Amygdala (tissue), 56 donors: Measurements from ENCODE around the gene CACNA1B.

ENCODE experiments used
- DNase-seq, 56 donors: peaks; one replicate each; lab custom pipeline; 2025; lab: John Stamatoyannopoulos, UW

The CACNA1B gene

DNA sequence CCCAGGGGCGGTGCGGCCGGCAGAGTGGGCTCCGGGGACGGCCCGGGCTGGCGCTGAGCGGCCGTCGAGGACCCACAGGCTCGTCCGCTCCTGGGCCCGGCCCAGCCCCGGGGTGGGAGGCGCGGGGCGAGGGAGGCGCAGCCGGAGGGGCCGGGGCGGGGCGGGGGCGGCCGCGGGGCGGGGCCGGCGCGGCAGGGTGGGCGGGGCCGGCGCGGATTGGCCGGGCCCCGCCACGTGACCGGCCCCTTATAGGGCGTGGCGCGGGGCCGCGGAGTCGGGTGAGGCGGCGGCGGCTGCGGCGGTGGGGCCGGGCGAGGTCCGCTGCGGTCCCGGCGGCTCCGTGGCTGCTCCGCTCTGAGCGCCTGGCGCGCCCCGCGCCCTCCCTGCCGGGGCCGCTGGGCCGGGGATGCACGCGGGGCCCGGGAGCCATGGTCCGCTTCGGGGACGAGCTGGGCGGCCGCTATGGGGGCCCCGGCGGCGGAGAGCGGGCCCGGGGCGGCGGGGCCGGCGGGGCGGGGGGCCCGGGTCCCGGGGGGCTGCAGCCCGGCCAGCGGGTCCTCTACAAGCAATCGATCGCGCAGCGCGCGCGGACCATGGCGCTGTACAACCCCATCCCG is at the start of gene CACNA1B:
Gene CACNA1B, plus strand, starts transcription at position 277 of the 617 bp plus-strand sequence. Its CDS starts 152 bp downstream, at position 429.
- peak in 2 of 56 donors; percentile 29 to 37 for DNase-seq

DNA sequence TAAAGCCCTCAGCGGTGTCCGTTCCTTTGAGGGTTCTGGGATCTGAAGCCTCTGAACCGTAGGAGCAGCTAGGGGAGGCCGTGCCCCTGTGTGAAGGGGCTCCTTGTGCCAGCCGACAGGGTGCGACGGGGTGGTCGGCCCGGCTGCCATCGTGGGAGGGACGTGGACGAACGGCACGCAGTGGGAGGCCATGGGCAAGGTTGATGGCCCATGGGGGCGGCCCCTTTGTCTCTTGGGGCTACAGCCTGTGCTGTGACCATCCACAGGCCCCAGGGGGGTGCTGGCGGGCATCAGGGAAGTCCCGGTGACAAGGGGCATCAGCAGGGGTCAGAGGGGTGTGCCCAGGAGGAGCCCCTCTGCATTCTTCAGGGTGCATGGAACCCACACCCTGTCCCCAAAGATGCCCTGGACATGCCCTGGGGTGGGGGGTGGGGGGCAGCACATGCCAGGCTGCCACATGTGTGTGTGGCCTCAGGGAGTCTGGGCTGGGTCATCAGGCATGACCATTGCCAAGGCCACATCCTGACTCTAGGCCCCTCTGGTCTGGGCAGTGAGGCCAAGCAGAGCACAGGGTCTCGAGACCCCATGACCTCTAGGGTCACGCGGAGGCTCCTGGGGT is 49.6 kb upstream of the CACNA1B start:
- no peak for DNase-seq

DNA sequence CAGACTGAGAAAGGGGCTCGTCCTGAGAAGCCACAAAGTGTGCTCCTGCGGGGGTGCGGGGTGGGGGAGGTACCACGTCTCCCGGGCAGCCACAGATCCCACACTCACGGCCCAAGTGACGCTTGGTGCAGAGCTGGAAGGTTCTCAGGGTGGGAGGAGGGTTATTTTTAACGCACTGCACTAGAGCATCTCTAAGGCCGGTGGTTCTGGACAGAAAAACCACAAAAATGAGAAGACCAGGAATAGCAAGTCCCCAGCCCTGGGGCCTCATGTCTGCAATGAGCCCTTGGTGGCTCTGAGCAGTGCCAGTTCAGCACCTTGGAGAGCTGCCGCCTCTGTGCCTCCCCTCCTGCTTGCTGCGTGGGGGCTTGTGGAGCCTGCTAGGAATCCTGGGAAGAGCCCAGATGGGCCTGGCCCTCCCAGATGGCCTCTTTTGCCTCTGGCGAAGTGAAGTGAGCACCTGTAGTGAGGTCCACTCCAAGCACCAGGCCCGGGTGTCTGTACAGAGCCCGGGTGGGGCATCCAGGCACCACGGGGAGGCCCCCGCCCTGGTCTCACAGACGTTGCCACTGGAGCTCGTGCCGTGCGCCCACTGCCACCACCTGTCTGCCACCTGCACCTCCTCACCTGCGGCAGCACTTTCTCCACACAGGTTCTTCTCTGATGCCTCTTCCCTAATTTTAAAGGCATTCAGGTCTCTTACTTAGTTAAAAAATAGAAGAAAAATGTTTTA is 48.9 kb upstream of the CACNA1B start:
- no peak for DNase-seq

DNA sequence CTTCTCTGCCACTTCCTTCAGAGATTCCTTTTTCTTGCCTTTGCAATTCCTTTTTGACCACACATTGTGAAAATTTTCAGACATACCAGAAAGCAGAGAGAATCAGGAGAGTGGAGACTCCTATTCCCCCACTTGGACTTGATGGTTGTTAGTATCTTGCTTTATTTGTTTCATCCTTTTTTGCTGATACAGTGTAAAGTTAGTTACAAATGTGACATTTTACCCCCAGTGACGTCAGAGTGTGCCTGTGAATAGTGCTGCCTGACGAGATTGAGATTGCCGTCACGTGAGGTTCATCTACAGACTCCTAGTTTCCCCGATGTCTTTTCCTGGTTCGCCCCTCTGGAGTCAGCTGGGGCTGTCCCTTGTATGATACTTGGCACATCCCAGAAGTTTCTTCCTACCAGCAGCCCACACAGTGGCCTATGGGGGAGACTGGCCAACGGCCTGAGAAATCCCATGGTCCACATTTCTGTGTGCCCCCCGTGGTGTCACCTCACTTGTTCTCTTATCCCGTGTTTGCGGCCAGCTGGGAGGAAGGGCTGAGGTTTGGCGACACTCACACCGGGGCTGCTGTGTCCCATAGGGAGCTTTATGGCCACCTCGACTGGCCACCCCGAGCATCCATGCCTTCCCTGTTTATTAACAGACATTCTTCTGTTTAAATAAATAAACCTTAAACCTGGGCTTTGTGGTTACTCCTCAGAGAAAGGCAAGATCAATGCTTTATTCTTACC is 48.2 kb upstream of the CACNA1B start:
- no peak for DNase-seq

DNA sequence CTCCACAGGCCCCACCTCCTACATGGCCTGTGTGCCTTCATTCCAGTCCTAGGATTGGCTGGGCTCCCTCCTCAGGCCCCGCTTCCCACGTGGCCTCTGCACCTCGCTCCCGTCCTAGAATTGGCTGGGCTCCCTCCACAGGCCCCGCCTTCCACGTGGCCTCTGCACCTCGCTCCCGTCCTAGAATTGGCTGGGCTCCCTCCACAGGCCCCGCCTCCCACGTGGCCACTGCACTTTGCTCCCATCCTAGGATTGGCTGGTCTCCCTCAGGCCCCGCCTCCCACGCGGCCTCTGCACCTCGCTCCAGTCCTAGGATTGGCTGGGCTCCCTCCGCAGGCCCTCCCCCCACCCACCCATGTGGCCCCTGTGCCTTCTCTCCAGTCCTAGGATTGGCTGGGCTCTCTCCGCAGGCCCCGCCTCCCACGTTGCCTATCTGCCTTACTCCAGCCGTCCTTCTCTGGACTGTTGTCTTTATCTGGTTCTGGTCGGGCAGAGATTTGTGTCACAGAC is 45.3 kb upstream of the CACNA1B start:
- no peak for DNase-seq

DNA sequence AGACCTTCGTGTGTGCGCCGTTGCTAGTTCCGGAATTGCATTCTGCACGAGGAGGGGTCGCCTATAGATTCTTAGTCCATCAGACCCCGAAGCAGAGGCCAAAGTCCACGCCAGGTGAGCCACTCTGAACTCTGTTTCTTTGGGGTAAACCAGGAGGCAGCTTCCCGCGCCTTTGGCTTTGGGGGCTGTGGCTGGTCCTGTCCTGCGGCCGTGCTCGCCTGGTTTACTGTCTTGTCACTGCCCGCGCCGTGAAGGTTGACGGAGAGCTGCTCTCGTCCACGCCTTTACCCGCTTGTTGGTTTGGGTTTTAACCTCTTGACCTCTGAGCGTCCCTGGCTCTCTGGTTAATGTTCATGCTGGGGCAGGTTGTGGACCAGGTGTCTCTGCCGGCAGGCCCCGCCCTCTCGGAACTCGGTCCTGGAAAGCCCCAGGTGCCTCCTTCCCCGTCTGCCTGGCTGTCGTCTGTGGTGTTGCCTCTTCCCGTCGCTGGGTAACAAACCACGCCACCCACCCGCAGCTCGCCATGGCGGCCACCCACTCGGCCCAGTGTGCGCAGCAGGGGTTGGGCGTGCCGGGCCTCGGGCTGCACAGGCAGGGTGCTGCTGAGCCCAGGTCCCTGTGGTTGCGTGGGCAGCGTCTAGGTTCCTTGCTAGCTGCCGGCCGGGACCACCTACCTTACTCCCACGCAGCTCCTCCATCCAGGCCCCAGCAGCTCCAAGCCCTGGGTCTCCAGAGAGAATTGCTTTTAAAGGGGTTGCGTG is 44.6 kb upstream of the CACNA1B start:
- DNase-seq, result peak in 1 of 56 donors; percentile 24

DNA sequence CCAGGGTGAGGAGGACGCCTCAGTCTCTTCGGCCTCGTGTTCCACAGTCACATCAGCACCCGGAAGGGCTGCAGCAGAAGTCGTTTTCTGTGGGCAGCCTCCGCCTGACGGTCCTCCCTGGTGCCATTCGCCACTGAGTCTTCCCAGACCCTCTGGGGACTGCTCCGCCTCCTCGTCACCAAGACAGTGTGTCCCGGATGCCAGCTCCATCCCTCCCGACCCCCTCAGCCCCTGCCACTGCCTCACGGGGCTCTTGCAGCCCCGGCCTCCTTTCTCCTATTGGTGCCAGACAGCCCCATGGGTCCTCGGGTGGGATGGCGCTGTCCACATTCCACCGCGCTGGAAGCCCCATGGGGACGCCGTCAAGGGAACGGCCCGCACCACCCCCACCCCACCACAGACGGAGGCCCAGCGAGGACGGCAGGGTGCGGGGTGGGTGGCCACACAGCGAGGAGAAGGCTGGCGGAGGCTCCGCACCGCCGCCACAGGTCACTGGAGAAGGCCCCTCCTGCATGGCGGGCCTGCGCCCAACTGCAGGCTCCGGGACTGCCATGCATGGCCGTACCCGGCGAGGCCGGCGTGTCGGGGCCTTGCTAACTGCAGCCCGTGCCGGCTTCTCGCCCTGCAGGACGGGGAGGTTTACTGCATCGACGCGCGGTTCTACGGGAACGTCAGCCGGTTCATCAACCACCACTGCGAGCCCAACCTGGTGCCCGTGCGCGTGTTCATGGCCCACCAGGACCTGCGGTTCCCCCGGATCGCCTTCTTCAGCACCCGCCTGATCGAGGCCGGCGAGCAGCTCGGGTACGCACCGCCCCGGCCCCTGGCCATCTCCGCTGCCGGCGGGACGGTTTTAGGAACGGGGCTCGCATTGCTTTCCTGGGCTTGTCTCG is 43.6 kb upstream of the CACNA1B start:
- no peak for DNase-seq

DNA sequence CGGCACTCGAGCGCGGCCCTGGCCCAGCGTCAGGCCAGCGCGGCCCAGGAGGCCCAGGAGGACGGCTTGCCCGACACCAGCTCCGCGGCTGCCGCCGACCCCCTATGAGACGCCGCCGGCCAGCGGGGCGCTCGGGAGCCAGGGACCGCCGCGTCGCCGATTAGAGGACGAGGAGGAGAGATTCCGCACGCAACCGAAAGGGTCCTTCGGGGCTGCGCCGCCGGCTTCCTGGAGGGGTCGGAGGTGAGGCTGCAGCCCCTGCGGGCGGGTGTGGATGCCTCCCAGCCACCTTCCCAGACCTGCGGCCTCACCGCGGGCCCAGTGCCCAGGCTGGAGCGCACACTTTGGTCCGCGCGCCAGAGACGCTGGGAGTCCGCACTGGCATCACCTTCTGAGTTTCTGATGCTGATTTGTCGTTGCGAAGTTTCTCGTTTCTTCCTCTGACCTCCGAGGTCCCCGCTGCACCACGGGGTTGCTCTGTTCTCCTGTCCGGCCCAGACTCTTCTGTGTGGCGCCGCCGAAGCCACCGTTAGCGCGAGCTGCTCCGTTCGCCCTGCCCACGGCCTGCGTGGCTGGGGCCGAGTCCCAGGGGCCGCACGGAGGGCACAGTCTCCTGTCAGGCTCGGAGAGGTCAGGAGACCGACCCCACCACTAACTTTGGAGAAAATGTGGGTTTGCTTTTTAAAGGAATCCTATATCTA is 42.6 kb upstream of the CACNA1B start:
- no peak for DNase-seq

DNA sequence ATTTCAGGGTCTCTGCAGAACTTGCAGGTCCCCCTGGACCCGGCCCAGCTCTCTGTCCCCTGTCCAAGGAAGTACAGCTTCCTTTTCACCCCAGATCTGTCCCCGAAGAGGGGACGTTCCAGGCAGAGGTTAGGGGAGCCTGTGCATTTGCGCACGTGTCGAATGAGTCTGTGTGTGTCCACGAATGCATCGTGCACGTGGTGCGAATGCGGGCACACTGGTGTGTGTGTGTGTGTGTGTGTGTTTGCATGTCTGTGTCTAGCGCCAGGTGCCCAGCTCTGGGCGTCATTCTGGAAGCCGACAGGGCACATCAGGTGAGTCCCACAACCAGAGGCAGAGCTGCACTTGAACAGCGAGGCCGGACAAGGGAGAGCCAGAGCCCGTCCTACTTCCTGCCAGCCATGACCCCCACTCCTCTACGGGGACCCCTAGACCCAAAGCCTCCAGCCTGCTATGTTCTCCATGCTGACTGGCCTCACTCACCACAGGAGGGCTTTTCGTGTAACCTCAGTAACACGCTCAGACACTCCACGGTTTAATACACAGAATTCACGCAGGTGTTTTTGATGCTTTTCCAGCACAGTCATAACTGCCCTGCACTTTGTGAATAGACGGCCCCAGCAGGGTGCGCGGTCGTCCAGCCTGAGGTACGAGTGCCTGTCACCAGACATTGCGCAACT is 41.3 kb upstream of the CACNA1B start:
- no peak for DNase-seq

DNA sequence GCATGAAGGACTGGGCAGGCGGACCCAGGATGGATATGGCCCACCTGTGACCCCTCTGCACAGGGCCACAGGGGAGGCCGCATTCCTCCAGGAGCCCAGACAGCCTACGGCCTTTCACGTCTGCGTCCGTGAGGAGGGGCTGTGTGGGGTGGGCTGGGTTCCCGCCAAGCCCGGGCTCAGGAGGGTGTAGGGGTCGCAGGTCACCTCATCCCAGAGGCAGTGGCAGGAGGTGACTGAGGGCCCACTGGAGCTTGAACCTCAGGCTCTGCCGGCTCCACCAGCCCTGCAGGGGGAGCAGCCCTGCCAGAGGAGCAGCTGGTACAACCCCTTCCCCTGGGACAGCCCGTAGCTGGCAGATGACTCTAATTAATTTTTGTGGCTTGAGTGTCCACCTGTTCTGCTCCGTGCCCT is 40.7 kb upstream of the CACNA1B start:
- no peak for DNase-seq

DNA sequence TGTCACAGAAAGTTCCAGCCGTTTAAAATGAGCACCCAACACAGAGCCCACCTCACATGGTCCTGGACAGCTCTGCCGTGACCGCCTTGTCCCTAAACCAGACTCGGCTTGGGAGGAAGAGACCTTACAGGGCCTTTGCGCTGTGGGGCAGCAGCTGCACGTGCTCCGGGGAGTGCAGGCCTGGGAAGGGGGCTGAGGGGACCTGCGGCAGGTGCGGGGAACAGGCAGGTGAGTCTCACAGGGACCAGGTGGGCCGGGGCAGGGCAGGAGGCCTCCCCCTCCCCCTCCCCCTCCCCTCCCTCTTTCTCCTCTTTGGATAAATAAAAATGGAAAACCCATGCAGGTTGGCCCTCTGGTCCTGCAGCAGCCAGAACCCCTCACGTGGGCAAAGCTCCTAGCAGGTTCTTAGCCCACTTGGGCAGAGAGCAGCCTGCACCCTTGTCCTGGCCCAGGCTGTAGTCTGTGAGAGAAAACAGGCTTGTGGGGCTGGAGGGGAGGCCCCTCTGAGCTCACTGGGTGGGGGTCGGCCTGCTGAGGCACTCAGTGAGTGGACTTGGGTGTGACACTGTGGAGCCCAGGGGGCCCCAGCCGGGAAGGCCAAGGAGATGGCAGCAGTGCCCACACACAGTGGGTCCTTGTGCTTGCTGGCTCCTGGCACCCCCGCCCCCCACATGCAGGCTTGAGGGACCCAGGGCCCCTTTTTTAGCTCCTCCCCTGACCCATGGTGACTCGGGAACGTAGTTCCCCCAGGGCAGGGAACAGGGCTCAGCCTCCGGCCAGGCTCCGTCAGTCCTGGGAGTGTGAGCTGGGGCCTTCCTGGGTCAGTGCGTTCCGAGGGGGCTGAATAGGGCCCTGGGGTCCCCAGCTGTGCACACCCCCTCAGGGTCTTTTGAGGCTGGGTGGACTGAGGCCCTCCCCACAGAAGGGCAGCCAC is 40.0 kb upstream of the CACNA1B start:
- DNase-seq, result no peak

DNA sequence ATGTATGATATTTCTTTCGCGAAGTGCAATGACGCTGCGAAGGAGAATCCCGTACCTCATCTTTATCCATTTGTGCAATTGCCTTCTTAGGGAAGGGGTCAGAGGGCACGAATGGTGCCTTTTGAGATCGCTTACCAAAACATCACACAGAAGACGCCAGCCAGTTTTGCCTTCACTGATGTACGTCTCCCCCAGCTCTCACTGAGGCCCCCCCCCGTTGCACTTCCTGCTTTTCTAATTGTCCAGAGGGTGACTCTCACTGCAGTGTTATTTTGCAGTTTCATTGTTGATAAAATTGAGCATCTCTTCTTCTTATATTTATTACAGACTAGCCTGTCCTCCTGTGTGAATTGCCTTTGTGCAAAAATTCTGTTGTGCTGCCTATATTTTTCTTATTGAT is 39.0 kb upstream of the CACNA1B start:
- no peak for DNase-seq

DNA sequence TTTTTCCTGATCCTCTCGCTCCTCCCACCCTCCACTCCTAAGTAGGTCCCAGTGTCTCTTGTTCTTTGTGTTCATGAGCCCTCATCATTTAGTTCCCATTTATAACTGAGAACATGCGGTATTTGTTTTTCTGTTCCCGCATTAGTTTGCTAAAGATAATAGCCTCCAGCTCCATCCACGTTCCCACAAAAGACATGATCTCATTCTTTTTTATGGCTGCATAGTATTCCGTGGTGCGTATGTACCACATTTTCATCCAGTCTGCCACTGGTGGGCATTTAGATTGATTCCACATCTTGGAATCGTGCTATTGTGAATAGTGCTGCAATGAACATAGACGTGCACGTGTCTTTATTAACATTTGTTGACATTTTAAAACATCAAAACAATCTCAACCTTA is 34.2 kb upstream of the CACNA1B start:
- no peak for DNase-seq

DNA sequence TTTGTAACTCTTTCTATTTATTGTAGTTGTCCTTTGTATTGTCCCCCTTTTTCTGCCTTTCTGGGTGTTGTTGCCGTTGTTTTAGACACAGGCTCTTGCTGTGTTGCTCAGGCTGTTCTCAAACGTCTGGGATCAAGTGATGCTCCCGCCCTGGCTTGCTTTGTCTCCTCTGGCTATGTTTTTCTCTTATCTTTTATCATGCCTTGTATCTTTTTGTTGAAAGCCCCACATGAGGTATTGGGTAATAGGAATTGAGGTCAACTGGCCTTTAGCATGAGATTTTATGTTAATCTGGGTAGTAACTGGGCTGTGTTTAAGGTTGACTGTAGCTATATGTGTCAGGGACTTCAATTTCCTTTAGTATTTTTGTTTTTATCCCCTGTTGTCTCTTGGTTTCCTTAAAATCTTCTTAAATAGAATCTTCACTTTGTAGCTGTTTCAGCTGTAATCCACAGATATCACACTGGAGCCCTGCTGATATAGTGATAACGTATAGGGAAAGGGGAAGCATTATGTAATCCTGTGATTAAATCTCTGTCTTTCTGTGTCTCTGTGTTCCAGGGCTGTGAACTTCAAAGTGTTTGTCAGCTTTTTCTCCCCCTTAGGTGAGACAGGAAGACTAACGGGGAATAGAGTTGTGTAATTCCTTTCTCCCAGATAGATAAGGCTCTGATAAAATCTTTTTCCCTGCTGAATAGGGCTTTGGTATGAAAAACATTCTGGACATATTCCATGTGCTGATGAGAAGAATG is 25.9 kb upstream of the CACNA1B start:
- no peak for DNase-seq

DNA sequence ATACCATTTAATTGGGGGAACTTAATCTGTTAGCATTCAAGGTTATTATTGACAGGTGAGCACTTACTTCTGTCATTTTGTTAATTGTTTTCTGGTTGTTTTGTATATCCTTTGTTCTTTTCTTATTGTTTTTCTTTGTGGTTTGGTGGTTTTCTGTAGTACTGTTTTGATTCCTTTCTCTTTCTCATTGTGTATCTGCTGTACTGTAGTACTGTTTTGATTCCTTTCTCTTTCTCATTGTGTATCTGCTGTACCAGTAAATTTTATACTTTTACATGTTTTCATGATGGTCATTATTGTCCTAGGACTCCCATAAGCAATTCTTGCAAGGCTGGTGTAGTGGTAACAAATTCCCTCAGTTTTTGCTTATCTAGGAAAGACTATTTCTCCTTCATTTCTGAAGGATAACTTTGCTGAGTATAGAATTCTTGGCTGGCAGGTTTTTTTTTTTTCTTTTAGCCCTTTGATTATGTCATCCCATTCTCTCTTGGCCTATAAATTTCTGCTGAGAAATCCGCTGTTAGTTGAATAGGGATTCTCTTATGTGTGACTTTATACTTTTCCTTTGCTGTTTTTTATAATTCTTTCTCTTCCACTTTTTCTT is 24.1 kb upstream of the CACNA1B start:
- no peak for DNase-seq

DNA sequence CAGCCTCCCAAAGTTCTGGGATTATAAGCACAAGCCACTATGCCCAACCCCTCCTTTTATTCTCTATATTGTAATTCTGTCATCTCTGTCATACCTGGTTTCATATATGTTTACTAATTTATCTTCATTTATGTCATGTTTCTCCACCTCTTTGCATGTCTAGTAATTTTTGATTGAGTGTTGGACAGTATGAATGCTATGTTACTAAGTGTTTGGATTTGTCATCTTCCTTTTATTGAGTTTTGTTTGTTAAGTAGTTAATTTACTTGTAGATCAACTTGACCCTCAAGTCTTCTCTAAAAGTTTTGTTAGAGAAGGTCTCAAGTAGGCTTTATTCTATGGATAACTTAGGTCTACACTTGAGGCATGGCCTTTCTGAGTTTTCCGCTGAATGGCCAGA is 17.2 kb upstream of the CACNA1B start:
- no peak for DNase-seq
